AG04450 (cell line): ENCODE measurements around the gene PITX2. TPM values are rescaled to one million over a fixed set of nuclear protein-coding genes. Genes with fewer than 3 reads are reported as not detected.

Experiments
- CTCF ChIA-PET: fragments of 300-600, 350-600 bp; formaldehyde crosslinking; extraction: SDS; loops from one replicate; lab custom pipeline; 2022; ENCODE audit warnings: antibody characterized with exemption, inconsistent platforms; lab: Charles Lee
- POLR2A ChIA-PET: fragments of 350-600 bp; formaldehyde crosslinking; extraction: SDS; loops from one replicate; lab custom pipeline; 2021; ENCODE audit warnings: antibody characterized with exemption, inconsistent platforms; lab: Yijun Ruan, JAX
- DNase-seq: peaks from one replicate; pipeline ENCODE4 v3.0.0-alpha.2; 2011; ENCODE audit warnings: low read depth, low spot score
- H3K27ac ChIP-seq: one replicate; pipeline ENCODE4 v1.5.1; 2012; ENCODE audit warnings: low read depth, low read length, control low read depth
- H3K27me3 ChIP-seq: one replicate; pipeline ENCODE4 v1.6.0; 2012; ENCODE audit warnings: low read length; ENCODE audit not compliant: control insufficient read depth, insufficient read depth
- H3K4me3 ChIP-seq: 2 replicates; pipeline ENCODE4 v1.5.1; 2011; ENCODE audit warnings: mild to moderate bottlenecking, low read depth, low read length, control low read depth
- H3K9me3 ChIP-seq: 2 replicates; pipeline ENCODE4 v1.5.1; 2012; ENCODE audit warnings: low read length; ENCODE audit not compliant: control insufficient read depth, insufficient read depth
- CTCF ChIP-seq: IDR thresholded peaks from 2 replicates; pipeline ENCODE4 v1.5.1; 2011; ENCODE audit warnings: low read depth, low read length, control low read depth, inconsistent platforms
- polyA minus RNA-seq: library from RNA; depleted of rRNA, polyadenylated mRNA; stranded (reverse); fragments of >200 nt; gene quantifications from 2 replicates; pipeline ENCODE4 v1.2.3, GENCODE V29; 2011; rRNA and poly(A)+ RNA removed
- polyA plus RNA-seq: library from polyadenylated mRNA; depleted of rRNA; stranded (reverse); fragments of >200 nt; gene quantifications from 2 replicates; pipeline ENCODE4 v1.2.3, GENCODE V29; 2011; rRNA removed

PITX2 gene
- polyA plus RNA-seq (0.05 and 0.07 TPM in 2 replicates), polyA minus RNA-seq (not detected in 2 replicates)

GRCh38 chr4:110622841-110623717 is at the start of gene PITX2:
Gene PITX2 (minus strand): TSS chr4:110623077. CDS start chr4:110622460, 617 bp downstream.
- Histone ChIP-seq H3K27ac (no peak within 1 kb of the TSS), H3K4me3 (peak within 1 kb of the TSS; percentile 56), H3K9me3 (peaks cover 37% of the 10 kb centered on the region), H3K27me3 (peaks cover 96% of the 10 kb centered on the region)
- ChIA-PET CTCF (interaction anchor here (0.7 to 1.1 kb wide), 2 partner anchors 1008 to 1232 kb away, joined by 3 read pairs; no protein-coding TSS in a partner anchor), POLR2A (no interaction called here)
- peak; percentile 57 for DNase-seq
- TF ChIP-seq CTCF, result no peak

GRCh38 chr4:110671679-110672078 is 48.8 kb upstream of the PITX2 start:
- Histone ChIP-seq H3K27ac (no peak overlapping the region), H3K4me3 (no peak overlapping the region), H3K27me3 (no peaks in the 10 kb centered on the region), H3K9me3 (no peaks in the 10 kb centered on the region)
- ChIA-PET CTCF (no interaction called here), POLR2A (no interaction called here)
- TF ChIP-seq CTCF, result no peak
- no peak for DNase-seq

- DNase-seq, result no peak
Measured at GRCh38 chr4:110669663-110670062, 46.8 kb upstream of the PITX2 start.

GRCh38 chr4:110668463-110669235 is 45.8 kb upstream of the PITX2 start:
- no peaks in the 10 kb centered on the region for H3K27me3 ChIP-seq
- DNase-seq, result no peak
- H3K4me3 ChIP-seq, result no peak overlapping the region
- no peaks in the 10 kb centered on the region for H3K9me3 ChIP-seq
- ChIA-PET CTCF (no interaction called here), POLR2A (no interaction called here)
- no peak overlapping the region for H3K27ac ChIP-seq
- no peak for TF ChIP-seq CTCF

More at GRCh38 chr4:110669663-110670062, 46.8 kb upstream of the PITX2 start:
- no peak overlapping the region for H3K27ac ChIP-seq
- ChIA-PET POLR2A (no interaction called here), CTCF (no interaction called here)
- H3K27me3 ChIP-seq, result no peaks in the 10 kb centered on the region
- no peak for TF ChIP-seq CTCF
- H3K9me3 ChIP-seq, result no peaks in the 10 kb centered on the region
- H3K4me3 ChIP-seq, result no peak overlapping the region
